Measurements from ENCODE around the gene SLC39A8.
A peak's percentile ranks its signal among the peaks of the same experiment; 100 is the strongest.

SLC39A8 gene

DNA sequence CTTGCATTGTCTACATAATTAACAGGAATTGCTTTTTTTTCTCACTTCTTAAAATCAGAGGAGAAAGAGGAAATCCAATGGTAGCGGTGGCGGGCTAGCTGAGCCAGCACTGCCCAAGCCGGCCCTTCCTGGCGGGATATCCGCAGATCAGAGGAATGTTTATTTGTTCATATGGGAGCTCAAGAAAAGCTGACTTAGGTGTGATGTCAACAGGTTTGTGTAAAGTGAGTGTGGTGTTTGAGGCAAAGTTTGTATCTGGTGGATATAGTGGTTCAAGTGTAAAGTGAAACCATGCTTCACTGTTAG lies 466 bp upstream of the SLC39A8 start:
- Histone ChIP-seq H3K36me3 (no peaks in the 10 kb centered on the region), H3K4me1 (ENCODE audit: control insufficient read depth in 1 of 2, insufficient read depth in 1 of 2, low read depth in 1 of 2, low read length in 1 of 2) (peaks cover 22 to 24% of the 10 kb centered on the region in 2 experiments), H3K27ac (peak overlapping the region; percentile 43), H3K9me3 (no peaks in the 10 kb centered on the region), H3K4me3 (ENCODE audit: low read depth in 1 of 2, low read length in 1 of 2) (peak overlapping the region; percentile 67 to 68), H3K27me3 (no peaks in the 10 kb centered on the region)
- TF ChIP-seq, protein P1, sequence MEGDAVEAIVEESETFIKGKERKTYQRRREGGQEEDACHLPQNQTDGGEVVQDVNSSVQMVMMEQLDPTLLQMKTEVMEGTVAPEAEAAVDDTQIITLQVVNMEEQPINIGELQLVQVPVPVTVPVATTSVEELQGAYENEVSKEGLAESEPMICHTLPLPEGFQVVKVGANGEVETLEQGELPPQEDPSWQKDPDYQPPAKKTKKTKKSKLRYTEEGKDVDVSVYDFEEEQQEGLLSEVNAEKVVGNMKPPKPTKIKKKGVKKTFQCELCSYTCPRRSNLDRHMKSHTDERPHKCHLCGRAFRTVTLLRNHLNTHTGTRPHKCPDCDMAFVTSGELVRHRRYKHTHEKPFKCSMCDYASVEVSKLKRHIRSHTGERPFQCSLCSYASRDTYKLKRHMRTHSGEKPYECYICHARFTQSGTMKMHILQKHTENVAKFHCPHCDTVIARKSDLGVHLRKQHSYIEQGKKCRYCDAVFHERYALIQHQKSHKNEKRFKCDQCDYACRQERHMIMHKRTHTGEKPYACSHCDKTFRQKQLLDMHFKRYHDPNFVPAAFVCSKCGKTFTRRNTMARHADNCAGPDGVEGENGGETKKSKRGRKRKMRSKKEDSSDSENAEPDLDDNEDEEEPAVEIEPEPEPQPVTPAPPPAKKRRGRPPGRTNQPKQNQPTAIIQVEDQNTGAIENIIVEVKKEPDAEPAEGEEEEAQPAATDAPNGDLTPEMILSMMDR (IDR thresholded peaks at IDR 0.05): no peak

DNA sequence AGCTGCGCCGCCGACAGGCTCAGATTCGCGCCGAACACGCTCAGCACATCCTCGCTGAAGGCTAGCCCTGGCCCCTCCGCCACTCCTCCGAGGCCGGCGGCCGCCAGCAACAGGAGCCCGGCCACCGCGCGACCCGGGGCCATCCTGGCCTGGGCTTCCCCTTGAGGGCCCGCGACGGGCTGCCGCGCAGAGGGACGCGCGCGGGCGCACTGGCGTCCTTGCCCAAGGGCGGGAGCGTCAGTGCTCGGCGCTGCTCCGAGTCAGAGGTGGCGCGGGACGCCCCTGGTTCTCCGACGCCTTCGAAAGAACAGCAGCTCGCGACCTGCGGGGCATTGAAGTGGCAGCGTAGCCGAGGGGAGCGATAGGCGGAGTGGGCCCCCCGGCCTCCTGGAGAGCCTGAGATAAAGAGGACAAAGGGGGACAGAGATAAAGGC lies 745 bp downstream of the SLC39A8 start:
- peak overlapping the region; percentile 67 to 68 for H3K4me3 ChIP-seq (ENCODE audit: low read depth in 1 of 2, low read length in 1 of 2)
- H3K9me3 ChIP-seq: no peaks in the 10 kb centered on the region
- H3K36me3 ChIP-seq: no peaks in the 10 kb centered on the region
- TF ChIP-seq, protein P1 (IDR thresholded peaks at IDR 0.05): no peak
- peaks cover 22 to 24% of the 10 kb centered on the region in 2 experiments for H3K4me1 ChIP-seq (ENCODE audit: control insufficient read depth in 1 of 2, insufficient read depth in 1 of 2, low read depth in 1 of 2, low read length in 1 of 2)
- no peaks in the 10 kb centered on the region for H3K27me3 ChIP-seq
- peak overlapping the region; percentile 43 for H3K27ac ChIP-seq

DNA sequence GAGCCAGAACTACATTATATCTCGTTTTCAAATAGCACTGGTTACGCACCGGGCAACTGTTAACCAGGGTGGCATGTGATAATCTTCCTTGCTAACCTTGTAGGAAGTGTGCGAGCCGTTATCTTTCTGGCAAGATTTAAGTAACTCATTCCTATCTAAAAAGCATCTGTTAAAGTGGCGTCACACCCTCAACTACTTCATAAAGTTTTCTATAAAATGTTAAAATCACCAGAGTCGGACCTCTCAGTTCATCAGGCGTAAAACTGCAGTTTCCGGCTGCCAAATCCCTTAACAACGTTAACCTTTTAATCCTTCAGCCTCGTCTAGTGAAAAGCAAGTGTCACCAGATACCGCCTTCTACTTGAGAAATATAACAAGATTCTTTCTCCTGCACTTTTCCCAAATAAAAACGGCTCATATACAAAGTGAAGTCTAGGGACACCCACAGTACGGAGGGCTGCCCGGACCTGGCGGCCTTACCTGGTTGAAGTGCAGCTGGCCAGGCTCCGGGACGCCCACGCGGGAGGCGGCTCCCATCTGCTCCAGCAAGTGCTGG lies 1.2 kb downstream of the SLC39A8 start:
- H3K27ac ChIP-seq: peak overlapping the region; percentile 43
- TF ChIP-seq, protein P1 (IDR thresholded peaks at IDR 0.05): no peak
- peaks cover 22 to 24% of the 10 kb centered on the region in 2 experiments for H3K4me1 ChIP-seq (ENCODE audit: control insufficient read depth in 1 of 2, insufficient read depth in 1 of 2, low read depth in 1 of 2, low read length in 1 of 2)
- H3K36me3 ChIP-seq: no peaks in the 10 kb centered on the region
- H3K4me3 ChIP-seq (ENCODE audit: low read depth in 1 of 2, low read length in 1 of 2): peak overlapping the region; percentile 67 to 68
- H3K9me3 ChIP-seq: no peaks in the 10 kb centered on the region
- no peaks in the 10 kb centered on the region for H3K27me3 ChIP-seq

DNA sequence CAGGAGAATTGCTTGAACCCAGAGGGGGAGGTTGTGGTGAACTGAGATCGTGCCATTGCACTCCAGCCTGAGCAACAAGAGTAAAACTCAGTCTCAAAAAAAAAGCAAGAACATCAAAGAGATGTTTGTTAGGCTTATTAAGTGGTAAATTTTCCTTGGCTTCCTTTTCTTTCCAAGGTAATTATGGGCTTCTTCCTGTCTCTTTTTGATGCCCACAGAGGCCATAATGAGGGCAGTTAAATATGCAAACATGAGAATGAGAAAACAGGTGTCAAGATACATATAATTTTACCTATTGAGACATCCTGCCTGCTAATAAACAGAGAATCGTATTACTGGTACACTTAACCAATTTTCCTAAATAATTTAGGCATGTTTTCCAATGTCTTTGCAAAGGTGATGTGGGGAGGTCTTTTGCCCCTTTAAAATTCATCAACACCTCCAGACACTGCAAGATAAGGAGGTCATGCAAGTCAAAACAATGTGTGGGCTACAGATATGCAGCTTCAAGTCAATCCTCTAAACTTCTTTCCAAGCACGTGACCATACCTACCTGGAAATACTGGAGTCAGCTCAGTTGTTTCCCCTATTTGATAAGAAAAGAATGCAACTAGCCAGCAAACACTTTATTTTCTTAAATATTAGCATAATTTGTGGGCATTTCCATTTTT lies 2.7 kb downstream of the SLC39A8 start:
- Histone ChIP-seq H3K9me3 (no peaks in the 10 kb centered on the region), H3K4me1 (ENCODE audit: control insufficient read depth in 1 of 2, insufficient read depth in 1 of 2, low read depth in 1 of 2, low read length in 1 of 2) (peaks cover 22 to 24% of the 10 kb centered on the region in 2 experiments), H3K36me3 (no peaks in the 10 kb centered on the region), H3K27me3 (no peaks in the 10 kb centered on the region), H3K27ac (no peak overlapping the region), H3K4me3 (ENCODE audit: low read depth in 1 of 2, low read length in 1 of 2) (no peak overlapping the region)
- TF ChIP-seq, protein P1 (IDR thresholded peaks at IDR 0.05): no peak

DNA sequence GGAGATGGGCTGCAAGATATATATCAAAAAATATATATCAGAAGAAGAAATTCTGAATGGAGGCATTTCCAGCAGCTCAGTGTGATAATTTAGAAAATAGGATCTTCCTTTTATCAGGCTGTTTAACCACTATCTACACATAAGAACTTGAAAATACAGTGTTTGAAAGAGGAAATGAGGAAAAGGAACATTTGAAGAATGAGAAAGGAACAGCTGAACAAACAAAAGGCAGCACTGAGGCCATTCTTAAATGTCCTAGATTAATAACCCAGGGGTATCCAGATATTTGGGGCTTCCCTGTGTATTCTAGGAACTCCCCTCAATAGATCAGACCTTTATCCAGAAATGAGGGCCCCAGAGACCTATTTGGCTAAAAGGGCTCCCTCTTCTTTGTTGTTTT lies 4.1 kb downstream of the SLC39A8 start:
- peaks cover 22 to 24% of the 10 kb centered on the region in 2 experiments for H3K4me1 ChIP-seq (ENCODE audit: control insufficient read depth in 1 of 2, insufficient read depth in 1 of 2, low read depth in 1 of 2, low read length in 1 of 2)
- TF ChIP-seq, protein P1 (IDR thresholded peaks at IDR 0.05): no peak

More for the DNA sequence above, 4.1 kb downstream of the SLC39A8 start:
- Histone ChIP-seq H3K27ac (no peak overlapping the region), H3K4me3 (ENCODE audit: low read depth in 1 of 2, low read length in 1 of 2) (no peak overlapping the region), H3K36me3 (no peaks in the 10 kb centered on the region), H3K27me3 (no peaks in the 10 kb centered on the region), H3K9me3 (no peaks in the 10 kb centered on the region)

Measured in neutrophil (primary cell).